ENCODE measurements around the gene SIDT2.
"Not testable (repeated sequence)": the region's sequence is repeated elsewhere in the genome, so short reads cannot be mapped to it uniquely, and the experiment has no call there.

The SIDT2 gene

DNA sequence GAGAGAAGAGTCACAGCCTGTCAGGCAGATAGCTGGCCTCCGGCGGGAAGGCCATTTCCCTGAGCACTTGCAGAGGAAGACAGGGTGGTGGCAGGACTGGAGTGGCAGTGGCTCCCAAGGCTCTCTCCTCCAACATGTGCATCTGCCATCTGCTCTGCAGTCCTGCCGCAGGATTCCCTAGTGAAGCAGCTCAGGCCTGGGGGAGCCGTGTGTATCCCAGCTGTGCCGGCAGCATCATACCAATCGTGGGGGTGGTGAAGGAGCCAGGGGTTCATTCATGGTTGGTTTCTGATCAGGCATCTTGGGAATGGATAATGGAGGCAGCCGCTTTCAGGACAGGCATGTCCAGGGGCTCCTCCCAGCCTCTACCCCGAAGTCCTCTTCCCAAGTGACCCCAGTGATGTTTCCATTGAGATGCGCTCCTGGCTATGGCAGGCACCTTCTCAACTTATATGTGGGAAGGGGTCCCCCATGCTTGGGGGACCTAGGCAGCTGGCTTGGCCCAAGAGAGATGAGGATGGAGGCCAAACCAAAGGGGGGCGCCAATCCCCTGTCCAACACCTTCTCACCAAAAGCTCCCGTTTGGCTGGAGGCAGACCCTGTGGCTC is 26.8 kb downstream of the SIDT2 start:
- DNase-seq: no peak

GRCh38 chr11:117206111-117206510 is 27.6 kb downstream of the SIDT2 start:
- not testable (repeated sequence) for DNase-seq

- DNase-seq: not testable (repeated sequence)
These were observed 28.3 kb downstream of the SIDT2 start for GRCh38 chr11:117206859-117207258.

DNA sequence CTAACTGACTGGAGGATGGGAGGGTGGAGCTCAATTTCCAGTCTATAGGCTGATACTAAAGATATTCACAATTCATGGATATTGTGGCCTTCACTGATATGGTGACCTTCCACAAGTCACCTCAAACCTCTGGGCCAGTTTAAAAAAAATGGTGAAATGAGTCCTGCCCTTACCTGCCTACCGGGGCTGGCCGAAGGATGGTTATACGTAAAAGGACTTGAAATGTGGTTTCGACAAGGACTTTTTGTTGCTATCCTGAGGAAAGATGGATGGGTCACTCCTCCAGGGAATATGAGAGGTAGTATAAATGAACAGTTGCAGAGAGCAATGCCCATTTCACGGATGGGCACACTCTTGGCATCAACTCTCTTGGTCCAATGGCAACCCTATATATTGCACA is 28.9 kb downstream of the SIDT2 start:
- not testable (repeated sequence) for DNase-seq

DNA sequence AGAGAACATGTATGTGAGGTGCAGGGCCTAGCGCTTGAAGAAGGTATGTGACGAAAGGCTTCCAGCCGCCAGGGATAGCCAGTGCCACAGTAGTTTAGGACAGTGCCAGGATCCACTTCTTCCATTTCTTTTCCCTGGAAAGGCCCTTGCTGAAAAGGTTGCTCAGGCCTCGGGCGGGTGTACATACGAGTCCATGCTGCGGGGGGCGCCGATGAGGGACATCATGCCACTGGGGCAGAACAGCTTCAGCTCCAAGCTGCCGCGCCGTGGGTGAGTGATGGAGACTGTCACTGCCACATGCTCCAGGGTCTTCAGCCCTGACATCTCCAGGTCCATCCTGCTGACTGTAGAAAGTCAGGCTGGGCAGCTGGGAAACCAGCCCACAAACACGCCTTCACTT is 30.2 kb downstream of the SIDT2 start:
- DNase-seq: not testable (repeated sequence)

DNA sequence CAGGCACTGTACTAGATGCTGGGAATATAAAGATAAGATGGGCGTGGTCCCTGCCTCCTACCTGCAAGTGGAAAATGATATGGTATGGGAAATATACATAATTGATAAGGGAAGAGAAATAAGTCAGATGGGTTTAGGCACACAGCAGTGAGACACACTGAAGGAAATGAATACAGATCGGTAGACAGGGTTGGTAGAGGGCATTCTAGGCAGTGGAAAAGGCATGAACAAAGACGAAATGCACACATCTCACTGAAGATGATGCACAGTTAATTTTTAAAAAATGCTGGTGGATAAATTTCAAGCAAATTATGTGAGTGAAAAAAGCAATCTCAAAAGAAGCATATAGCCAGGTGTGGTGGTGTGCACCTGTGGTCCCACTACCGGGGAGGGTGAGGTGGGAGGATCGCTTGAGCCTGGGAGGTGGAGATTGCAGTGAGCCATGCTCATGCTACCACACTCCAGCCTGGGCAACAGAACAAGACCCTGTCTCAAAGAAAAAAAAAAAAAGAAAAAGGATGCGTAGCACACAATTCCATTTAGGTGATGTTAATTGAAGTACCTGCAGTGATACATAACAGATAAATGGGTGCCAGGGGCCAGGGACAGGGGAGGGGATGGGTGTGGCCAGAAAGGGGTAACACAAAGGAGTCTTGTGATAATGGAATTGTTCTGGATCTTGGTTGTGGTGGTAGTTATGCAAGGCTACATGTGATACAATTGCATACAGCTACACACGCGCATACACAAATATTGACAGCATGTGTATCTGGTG is 31.0 kb downstream of the SIDT2 start:
- DNase-seq: not testable (repeated sequence)

DNA sequence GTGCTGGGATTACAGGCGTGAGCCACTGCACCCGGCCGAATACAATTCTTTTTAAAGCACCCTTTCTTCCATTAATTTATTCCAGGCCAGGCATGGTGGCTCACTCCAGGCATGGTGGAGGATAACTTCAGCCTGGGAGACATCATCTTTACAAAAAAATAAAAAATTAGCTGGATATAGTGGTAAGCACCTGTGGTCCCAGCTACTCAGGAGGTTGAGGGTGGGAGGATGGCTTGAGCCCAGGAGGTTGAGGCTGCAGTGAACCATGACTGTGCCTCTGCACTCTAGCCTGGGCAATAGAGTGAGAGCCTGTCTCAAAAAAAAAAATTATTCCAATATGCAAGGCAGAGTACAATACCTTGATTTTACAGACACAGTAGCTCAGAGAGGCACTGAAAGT is 32.1 kb downstream of the SIDT2 start:
- no peak for DNase-seq

DNA sequence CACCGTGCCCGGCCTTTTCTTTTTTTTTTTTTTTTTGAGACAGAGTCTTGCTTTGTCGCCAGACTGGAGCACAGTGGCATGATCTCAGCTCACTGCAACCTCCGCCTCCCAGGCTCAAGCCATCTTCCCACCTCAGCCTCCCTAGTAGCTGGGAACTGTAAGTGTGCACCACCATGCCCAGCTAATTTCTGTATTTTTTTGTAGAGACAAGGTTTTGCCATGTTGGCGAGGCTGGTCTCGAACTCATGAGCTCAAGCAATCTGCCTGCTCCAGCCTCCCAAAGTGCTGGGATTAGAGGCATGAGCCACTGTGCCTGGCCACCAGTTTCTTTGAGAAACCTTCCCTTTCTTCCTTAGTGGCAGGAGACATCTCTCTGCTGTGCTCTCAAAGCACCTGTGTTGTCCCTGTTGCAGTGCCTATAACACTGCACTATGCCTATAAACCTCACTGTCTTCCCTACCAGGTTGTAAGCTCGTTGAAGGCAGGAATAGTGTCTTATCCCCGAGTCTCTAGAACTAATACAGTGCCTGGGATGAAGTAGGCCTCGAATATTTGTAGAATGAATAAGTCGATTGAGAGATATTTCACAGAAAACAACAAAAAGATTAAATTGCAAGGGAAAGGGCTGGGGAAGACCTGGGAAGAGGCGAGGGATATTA is 34.3 kb downstream of the SIDT2 start:
- DNase-seq: no peak

- DNase-seq: no peak
These were observed 36.0 kb downstream of the SIDT2 start for GRCh38 chr11:117214404-117215110.

GRCh38 chr11:117217141-117218084 is 38.9 kb downstream of the SIDT2 start:
- DNase-seq: no peak

DNA sequence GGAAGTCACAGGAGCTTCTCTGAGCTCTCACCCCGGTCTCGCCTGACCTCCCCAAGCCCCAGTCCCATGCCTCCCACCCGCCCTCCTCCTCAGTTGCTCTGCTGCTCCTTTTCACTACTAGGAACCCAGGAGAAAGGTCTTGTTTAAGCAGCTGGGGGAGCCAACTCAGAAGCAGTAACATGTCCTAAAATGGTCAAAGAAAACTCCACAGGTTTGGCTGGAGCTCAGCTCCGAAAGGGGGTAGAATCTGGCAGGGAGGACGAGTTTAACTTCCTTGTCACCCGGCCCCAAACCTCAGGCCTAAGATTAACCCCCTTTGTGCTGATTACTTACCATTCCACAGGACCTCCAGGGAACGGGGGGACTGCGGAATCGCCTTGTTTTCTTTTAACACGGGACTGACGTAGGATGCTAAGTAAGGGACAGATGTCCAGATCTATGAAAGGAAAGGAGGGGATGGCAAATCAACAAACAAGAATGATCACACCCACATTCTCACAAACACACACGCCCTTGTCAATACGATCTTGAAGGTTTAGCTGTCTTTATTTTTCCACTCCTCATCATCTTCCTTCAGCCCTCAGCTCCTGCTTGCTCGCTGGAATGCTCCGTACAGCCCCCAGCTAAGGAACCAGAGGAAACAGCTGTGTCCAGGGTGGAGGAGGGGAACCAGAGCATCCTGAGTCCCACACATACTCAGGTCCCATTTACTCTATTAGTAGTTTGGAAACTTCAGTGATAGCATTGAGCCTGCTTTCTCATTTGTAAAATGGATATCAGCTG is 39.8 kb downstream of the SIDT2 start:
- no peak for DNase-seq

GRCh38 chr11:117219001-117219400 is 40.5 kb downstream of the SIDT2 start:
- DNase-seq: no peak

DNA sequence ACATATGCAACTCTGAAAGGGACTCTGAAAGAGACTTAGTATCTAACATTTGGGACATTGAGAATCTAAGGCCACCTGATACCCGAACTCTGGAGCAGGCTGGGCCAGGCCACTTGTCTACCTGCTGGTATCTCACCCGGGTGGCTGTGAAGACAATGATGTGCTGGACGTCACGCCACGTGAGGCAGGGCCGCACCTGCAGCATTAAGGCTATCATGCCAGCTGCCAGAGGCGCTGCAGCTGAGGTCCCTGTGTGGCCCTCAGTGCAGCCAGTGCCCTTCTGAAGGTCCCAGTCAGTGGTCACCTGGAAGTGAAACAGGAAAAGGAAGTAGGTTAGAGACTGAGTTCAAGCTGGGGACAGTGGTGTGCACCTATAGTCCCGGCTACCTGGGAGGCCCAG is 40.9 kb downstream of the SIDT2 start:
- DNase-seq: no peak

DNA sequence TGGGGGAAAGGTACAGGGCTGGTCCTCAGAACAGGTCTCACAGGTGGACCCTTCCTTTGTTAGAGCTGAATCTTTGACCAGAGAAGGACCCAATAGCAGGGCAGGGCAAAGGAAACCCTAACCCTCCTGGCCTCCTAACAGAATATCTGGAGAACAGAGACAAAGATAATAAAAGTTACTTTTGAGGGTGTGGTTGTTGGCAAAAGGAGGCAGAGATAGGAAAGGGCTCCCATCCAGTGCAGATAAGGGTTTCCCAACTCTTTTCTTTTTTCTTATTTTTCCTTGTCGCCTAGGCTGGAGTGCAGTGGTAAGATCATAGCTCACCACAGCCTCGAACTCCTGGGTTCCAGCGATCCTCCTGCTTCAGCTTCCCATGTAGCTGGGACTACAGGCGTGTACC is 41.5 kb downstream of the SIDT2 start:
- DNase-seq: no peak

GRCh38 chr11:117220568-117220967 is 42.0 kb downstream of the SIDT2 start:
- no peak for DNase-seq

DNA sequence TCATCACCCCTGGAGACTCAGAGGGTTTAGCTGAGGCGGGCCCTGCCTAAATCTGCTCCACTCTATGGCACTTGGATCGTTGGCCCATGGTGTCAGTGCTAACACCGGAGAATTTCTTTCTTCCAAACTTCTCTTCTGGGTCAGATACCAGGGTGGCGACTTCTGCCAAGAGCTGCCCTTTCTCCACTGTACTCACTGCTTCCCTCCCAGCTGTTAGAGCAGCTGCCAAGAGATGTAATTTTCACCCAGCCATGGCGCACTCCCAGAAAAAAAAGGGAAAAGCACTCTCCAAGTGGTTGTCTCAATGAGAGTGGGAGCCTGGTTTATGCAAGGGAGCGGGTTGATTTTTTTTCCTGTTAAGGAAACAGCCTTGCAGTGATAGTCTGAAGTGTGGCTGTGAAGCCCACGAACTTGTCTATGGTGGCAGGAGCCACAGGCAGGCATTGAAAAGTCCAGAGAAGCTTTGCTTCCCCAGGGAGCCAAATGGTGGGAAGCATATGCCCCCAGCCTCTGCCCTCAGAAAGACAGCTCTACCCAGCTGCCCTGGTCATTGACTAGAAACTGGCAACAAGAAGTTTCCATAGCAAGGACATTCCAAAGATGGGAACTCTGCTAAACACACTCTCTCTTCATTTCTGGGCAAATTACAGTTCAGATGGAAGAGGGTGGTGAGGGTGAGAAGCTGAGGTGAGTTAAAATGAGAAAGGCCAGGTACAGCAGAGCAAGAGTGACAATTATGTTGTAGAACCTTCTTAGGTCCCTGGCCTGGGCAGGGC is 42.6 kb downstream of the SIDT2 start:
- no peak for DNase-seq

DNA sequence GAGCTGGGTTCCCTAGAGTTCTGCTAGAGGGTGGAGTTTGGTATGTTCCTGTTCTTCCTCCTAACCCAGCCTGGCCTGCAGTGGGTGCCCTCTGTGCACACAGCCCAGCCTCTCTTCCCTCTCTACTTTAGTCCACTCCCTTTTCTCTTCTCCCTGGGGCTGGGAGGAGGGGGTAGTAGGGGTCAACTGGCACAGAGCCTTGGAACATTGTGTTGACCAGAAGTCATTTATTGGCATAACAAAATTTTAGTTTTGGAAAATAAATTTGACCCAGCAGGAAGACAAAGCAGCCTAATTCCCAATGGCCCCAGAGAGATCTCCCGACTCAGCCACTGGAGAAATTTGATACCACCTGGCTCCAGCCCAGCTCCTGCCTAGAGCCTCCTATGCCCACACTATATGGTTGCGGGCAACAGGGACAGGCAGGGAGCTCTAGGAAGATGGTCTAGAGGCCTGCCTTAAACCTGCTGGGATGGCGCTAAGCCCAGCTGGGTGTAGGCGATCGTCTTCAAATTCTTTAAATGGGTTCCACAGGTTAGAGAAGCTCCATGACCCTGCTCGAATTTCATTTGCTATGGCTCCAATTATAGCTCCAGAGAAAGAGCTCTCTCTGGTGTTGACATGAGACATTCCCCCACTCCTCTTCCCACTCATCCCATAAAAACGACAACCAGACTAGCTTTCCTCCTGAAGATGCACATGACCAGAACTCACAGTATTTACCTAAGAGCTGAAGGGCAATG is 43.4 kb downstream of the SIDT2 start:
- DNase-seq: no peak

DNA sequence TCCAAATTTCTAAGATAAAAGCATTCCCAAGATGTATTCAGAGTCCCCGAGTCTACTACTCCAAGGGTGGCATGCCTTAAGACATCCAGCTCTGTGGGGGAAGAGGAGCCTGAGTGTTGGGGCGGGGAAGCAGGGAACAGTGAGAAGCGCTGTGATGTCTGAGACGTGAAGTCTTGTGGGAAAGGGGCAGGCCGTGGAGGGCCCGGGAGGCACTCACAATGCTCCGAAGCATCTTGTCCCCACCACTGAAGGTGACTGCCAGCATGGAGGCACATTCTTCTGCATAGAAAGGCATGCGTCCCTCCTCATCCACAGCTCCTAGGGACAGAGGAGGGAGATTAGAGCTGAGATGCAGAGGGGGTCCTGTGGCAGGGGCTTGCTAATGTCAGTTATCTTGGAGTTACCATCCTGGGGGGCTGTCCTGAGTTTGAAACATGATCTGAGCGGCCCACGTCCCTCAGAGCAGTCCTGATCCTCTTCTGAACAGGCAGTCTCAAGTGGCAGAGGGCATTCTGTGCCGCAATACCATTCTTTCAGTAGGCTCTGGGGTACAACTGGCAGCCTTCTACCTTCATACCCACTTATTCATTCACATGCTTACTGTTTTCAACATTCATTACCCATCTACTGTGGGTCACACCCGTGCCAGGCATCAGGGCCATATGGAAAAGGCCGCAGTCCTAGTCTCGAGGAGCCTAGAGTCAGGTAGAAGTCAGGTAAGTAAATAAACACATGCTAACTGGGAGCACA is 44.6 kb downstream of the SIDT2 start:
- DNase-seq: no peak

Data from eye (tissue), 1 donor.